GM23338 (cell line): Measurements from ENCODE around the gene CTU1. TPM values are rescaled to one million over a fixed set of nuclear protein-coding genes. Genes with fewer than 3 reads are reported as not detected.

Experiments
- ATAC-seq: fragments of 200-7000 bp; cut with Tn5 transposase; 3 replicates; pipeline ENCODE4 v1.9.1; 2020
- DNase-seq: peaks from one replicate; pipeline ENCODE4 v3.0.0-alpha.2; 2015; ENCODE audit warnings: low spot score
- H2AFZ ChIP-seq: fragments of 200-600 bp; sonication (generic); 2 replicates; pipeline ENCODE4 v1.8.0; 2016; ENCODE audit warnings: antibody characterized with exemption, mild to moderate bottlenecking, moderate library complexity
- H3F3A ChIP-seq: fragments of 200-600 bp; sonication (generic); replicated peaks from 2 replicates; pipeline ENCODE4 v1.8.0; 2017; ENCODE audit warnings: antibody characterized with exemption, mixed run types, low read depth
- H3K27ac ChIP-seq: fragments of 200-600 bp; sonication (generic); 2 replicates; pipeline ENCODE4 v1.6.1; 2016; ENCODE audit warnings: low read depth
- H3K27me3 ChIP-seq: fragments of 200-600 bp; sonication (generic); 2 replicates; pipeline ENCODE4 v1.8.0; 2016; ENCODE audit warnings: mild to moderate bottlenecking, mixed run types, moderate library complexity; ENCODE audit not compliant: insufficient read depth
- H3K36me3 ChIP-seq: fragments of 200-600 bp; sonication (generic); 2 replicates; pipeline ENCODE4 v1.8.0; 2016; ENCODE audit warnings: mild to moderate bottlenecking; ENCODE audit not compliant: insufficient read depth
- H3K4me1 ChIP-seq: fragments of 200-600 bp; sonication (generic); 2 replicates; pipeline ENCODE4 v1.8.0; 2016; ENCODE audit warnings: mild to moderate bottlenecking, moderate library complexity; ENCODE audit not compliant: insufficient read depth
- H3K4me2 ChIP-seq: fragments of 200-600 bp; sonication (generic); 2 replicates; pipeline ENCODE4 v1.7.1; 2017; ENCODE audit warnings: mixed run types
- H3K4me3 ChIP-seq: fragments of 200-600 bp; sonication (generic); 2 replicates; pipeline ENCODE4 v1.6.1; 2016; ENCODE audit warnings: mixed run types
- H3K79me2 ChIP-seq: fragments of 200-600 bp; sonication (generic); replicated peaks from 2 replicates; pipeline ENCODE4 v1.8.0; 2017; ENCODE audit warnings: mild to moderate bottlenecking; ENCODE audit not compliant: insufficient read depth
- H3K9me2 ChIP-seq: fragments of 200-600 bp; sonication (generic); 2 replicates; pipeline ENCODE4 v1.8.0; 2017; ENCODE audit not compliant: insufficient read depth
- H4K20me1 ChIP-seq: fragments of 200-600 bp; sonication (generic); replicated peaks from 2 replicates; pipeline ENCODE4 v1.8.0; 2017; ENCODE audit warnings: mild to moderate bottlenecking; ENCODE audit not compliant: insufficient read depth
- H3K27ac Mint-ChIP-seq: 2 replicates; pipeline ENCODE4 v1.8.0; 2020; ENCODE audit warnings: inconsistent platforms, mild to moderate bottlenecking, moderate library complexity, mixed read lengths
- H3K27me3 Mint-ChIP-seq: 3 replicates; pipeline ENCODE4 v1.8.0; 2022; ENCODE audit warnings: low read depth, mild to moderate bottlenecking, moderate library complexity, mixed read lengths, inconsistent platforms; ENCODE audit not compliant: insufficient read depth, poor library complexity
- H3K36me3 Mint-ChIP-seq: 3 replicates; pipeline ENCODE4 v1.8.0; 2021; ENCODE audit warnings: low read depth, mild to moderate bottlenecking, inconsistent platforms, moderate library complexity, mixed read lengths
- H3K4me1 Mint-ChIP-seq: 3 replicates; pipeline ENCODE4 v1.8.0; 2020; ENCODE audit warnings: mild to moderate bottlenecking, inconsistent platforms, mixed read lengths
- H3K4me3 Mint-ChIP-seq: 3 replicates; pipeline ENCODE4 v1.8.0; 2021; ENCODE audit warnings: moderate library complexity, mild to moderate bottlenecking, inconsistent platforms, mixed read lengths
- H3K9me3 Mint-ChIP-seq: 3 replicates; pipeline ENCODE4 v1.8.0; 2020; ENCODE audit warnings: moderate library complexity, mild to moderate bottlenecking, inconsistent platforms, mixed read lengths
- CREB1 ChIP-seq: fragments of 250-450 bp; sonication (Bioruptor Pico); IDR thresholded peaks from 2 replicates; pipeline ENCODE4 v1.5.0; 2020; ENCODE audit warnings: low read depth, mild to moderate bottlenecking, moderate library complexity
- CTCF ChIP-seq, 2 experiments: fragments of 200-600 bp in 1 of 2; sonication (generic) in 1 of 2; conservative IDR thresholded peaks; 2 replicates each; pipeline versions ENCODE4 v1.5.1 to v1.6.1; 2016 to 2017; ENCODE audit warnings: antibody characterized with exemption in 2 of 2, low read depth in 2 of 2, mild to moderate bottlenecking in 2 of 2, moderate library complexity in 1 of 2
- ETS1 ChIP-seq: IDR thresholded peaks from 2 replicates; pipeline ENCODE4 v1.6.1; 2016; ENCODE audit warnings: antibody characterized with exemption
- EZH2 ChIP-seq: fragments of 200-600 bp; sonication (generic); IDR thresholded peaks from one replicate; pipeline ENCODE4 v1.8.0; 2017; ENCODE audit warnings: antibody characterized with exemption, mild to moderate bottlenecking, low read depth; ENCODE audit not compliant: unreplicated experiment
- EZH2phosphoT487 ChIP-seq: fragments of 200-600 bp; sonication (generic); IDR thresholded peaks from one replicate; pipeline ENCODE4 v1.8.1; 2018; ENCODE audit warnings: antibody characterized with exemption; ENCODE audit not compliant: unreplicated experiment
- JUNB ChIP-seq: IDR thresholded peaks from one replicate; pipeline ENCODE4 v1.6.1; 2016; ENCODE audit warnings: antibody characterized with exemption; ENCODE audit not compliant: unreplicated experiment
- NANOG ChIP-seq: IDR thresholded peaks from 2 replicates; pipeline ENCODE4 v1.6.1; 2016; ENCODE audit warnings: antibody characterized with exemption, borderline replicate concordance
- POLR2AphosphoS5 ChIP-seq: IDR thresholded peaks from 2 replicates; pipeline ENCODE4 v1.6.1; 2016; ENCODE audit warnings: antibody characterized with exemption, low read depth
- REST ChIP-seq: IDR thresholded peaks from one replicate; pipeline ENCODE4 v1.6.1; 2018; ENCODE audit warnings: antibody characterized with exemption; ENCODE audit not compliant: unreplicated experiment
- STAT1 ChIP-seq: IDR thresholded peaks from one replicate; pipeline ENCODE4 v1.6.1; 2016; ENCODE audit warnings: antibody characterized with exemption; ENCODE audit not compliant: unreplicated experiment
- ZNF114 ChIP-seq: fragments of 250-450 bp; sonication (Bioruptor Pico); IDR thresholded peaks from 2 replicates; pipeline ENCODE4 v1.5.0; 2020; ENCODE audit warnings: mild to moderate bottlenecking, moderate library complexity
- ZNF331 ChIP-seq: fragments of 250-450 bp; sonication (Bioruptor Pico); IDR thresholded peaks from 2 replicates; pipeline ENCODE4 v1.5.0; 2020; ENCODE audit warnings: low read depth, mild to moderate bottlenecking, moderate library complexity
- ZNF462 ChIP-seq: fragments of 250-450 bp; sonication (Bioruptor Pico); IDR thresholded peaks from 2 replicates; pipeline ENCODE4 v1.5.0; 2020; ENCODE audit warnings: mild to moderate bottlenecking, moderate library complexity
- polyA plus RNA-seq: library from polyadenylated mRNA; unstranded; fragments of >200 nt; fragmentation: Nextera tagmentation; extraction: Ambion mirVana; gene quantifications from 2 replicates; pipeline ENCODE4 v1.2.1, GENCODE V29; 2016
- total RNA-seq: library from RNA; depleted of rRNA; stranded (reverse); fragments of >200 nt; shearing (Covaris generic); gene quantifications from 2 replicates; pipeline ENCODE4 v1.2.3, GENCODE V29; 2014

The CTU1 gene
- total and polyA plus RNA-seq, 2 experiments from 2014 or later = 3.7 to 18.8 TPM

GRCh38 chr19:51119611-51120010, 11.4 kb upstream of the CTU1 start:
- Mint-ChIP-seq H3K4me1 (peaks cover 4% of the 10 kb centered on the region; the same call in 2 of the 3 replicates), H3K27me3 (peaks cover 11% of the 10 kb centered on the region), H3K9me3 (no peaks in the 10 kb centered on the region; the same call in 1 of the 3 replicates), H3K27ac (peak overlapping the region; percentile 81; the same call in 1 of the 2 replicates), H3K4me3 (no peak overlapping the region), H3K36me3 (no peaks in the 10 kb centered on the region; the same call in 2 of the 3 replicates)
- Histone ChIP-seq H3K27me3 (no peaks in the 10 kb centered on the region), H3K4me3 (no peak overlapping the region), H3K9me2 (no peaks in the 10 kb centered on the region), H4K20me1 (no peaks in the 10 kb centered on the region), H3K27ac (no peak overlapping the region), H3K4me1 (no peaks in the 10 kb centered on the region), H2AFZ (0 out of 2 replicates have a peak overlapping the region, but pooled peaks have one; percentile 52), H3K79me2 (no peaks in the 10 kb centered on the region), H3K36me3 (no peaks in the 10 kb centered on the region), H3K4me2 (no peak overlapping the region), H3F3A (no peaks in the 10 kb centered on the region)
- DNase-seq (no peak), ATAC-seq (no peak)
- TF ChIP-seq CREB1 (CRISPR knock-in tag) = no peak
- TF ChIP-seq POLR2AphosphoS5 = no peak
- no peak for TF ChIP-seq ZNF331
- no peak for TF ChIP-seq EZH2
- TF ChIP-seq ZNF114 = no peak
- no peak for TF ChIP-seq NANOG
- no peak for TF ChIP-seq REST
- no peak for TF ChIP-seq CTCF (conservative IDR thresholded peaks at IDR 0.05; ENCODE audit: low read depth in 2 of 2)
- no peak for TF ChIP-seq STAT1
- no peak for TF ChIP-seq ZNF462 (CRISPR knock-in tag)
- TF ChIP-seq JUNB = no peak
- no peak for TF ChIP-seq ETS1
- no peak for TF ChIP-seq EZH2phosphoT487
